Measurements from ENCODE around the gene DRAM2. TPM values are rescaled to one million over a fixed set of nuclear protein-coding genes. Genes with fewer than 3 reads are reported as not detected.
"Not testable (repeated sequence)": the region's sequence is repeated elsewhere in the genome, so short reads cannot be mapped to it uniquely, and the experiment has no call there.

The DRAM2 gene
- total RNA-seq, 2 experiments from 2014 or later, result 35.7 to 38.7 TPM

- H3K9me3 Mint-ChIP-seq, result peaks cover 6% of the 10 kb centered on the region
- Histone ChIP-seq H3K9me3 (ENCODE audit: control insufficient read depth in 1 of 2, insufficient read depth in 1 of 2, low read length in 2 of 2) (peaks cover 0 to 7% of the 10 kb centered on the region in 2 experiments), H3K4me3 (ENCODE audit: low read length) (no peak overlapping the region), H3K4me1 (ENCODE audit: insufficient read depth, low read length) (no peaks in the 10 kb centered on the region), H3K27ac (ENCODE audit: low read depth in 1 of 2, low read length in 2 of 2) (no peak overlapping the region), H3K27me3 (ENCODE audit: control insufficient read depth in 1 of 2, insufficient read depth in 2 of 2, low read length in 2 of 2) (peaks cover 0 to 8% of the 10 kb centered on the region in 2 experiments), H3K36me3 (ENCODE audit: insufficient read depth, low read length) (no peaks in the 10 kb centered on the region)
- H3K4me1 Mint-ChIP-seq (ENCODE audit: low read depth), result no peaks in the 10 kb centered on the region
- no peaks in the 10 kb centered on the region for H3K36me3 Mint-ChIP-seq (ENCODE audit: low read depth)
- CTCF ChIA-PET, result no interaction called here
- H3K4me3 Mint-ChIP-seq, result no peak overlapping the region
- POLR2A ChIA-PET, result no interaction called here
- no peak overlapping the region for H3K27ac Mint-ChIP-seq
- intact Hi-C loops (cut with DNase I, micrococcal nuclease), result no loop called here
- no peak for TF ChIP-seq CTCF (IDR thresholded peaks at IDR 0.05)
- no peak for ATAC-seq (ENCODE audit: poor library complexity)
- DNase-seq, result no peak
- H3K27me3 Mint-ChIP-seq, result peaks cover 34% of the 10 kb centered on the region
Observed at GRCh38 chr1:111082421-111083203, 57.3 kb downstream of the DRAM2 start.

GRCh38 chr1:111079329-111079728 lies 60.6 kb downstream of the DRAM2 start:
- H3K4me1 Mint-ChIP-seq (ENCODE audit: low read depth); H3K36me3 ChIP-seq (ENCODE audit: insufficient read depth, low read length); H3K9me3 Mint-ChIP-seq; DNase-seq; intact Hi-C loops (cut with DNase I, micrococcal nuclease); H3K4me3 ChIP-seq (ENCODE audit: low read length); ATAC-seq (ENCODE audit: poor library complexity); H3K36me3 Mint-ChIP-seq (ENCODE audit: low read depth); CTCF ChIA-PET; H3K27ac Mint-ChIP-seq; H3K9me3 ChIP-seq (ENCODE audit: control insufficient read depth in 1 of 2, insufficient read depth in 1 of 2, low read length in 2 of 2); H3K4me1 ChIP-seq (ENCODE audit: insufficient read depth, low read length); POLR2A ChIA-PET; H3K4me3 Mint-ChIP-seq; H3K27ac ChIP-seq (ENCODE audit: low read depth in 1 of 2, low read length in 2 of 2); H3K27me3 ChIP-seq (ENCODE audit: control insufficient read depth in 1 of 2, insufficient read depth in 2 of 2, low read length in 2 of 2): not testable (repeated sequence)
- H3K27me3 Mint-ChIP-seq, result peaks cover 21% of the 10 kb centered on the region

- intact Hi-C loops (cut with DNase I, micrococcal nuclease); H3K4me1 ChIP-seq (ENCODE audit: insufficient read depth, low read length); H3K9me3 ChIP-seq (ENCODE audit: control insufficient read depth in 1 of 2, insufficient read depth in 1 of 2, low read length in 2 of 2); H3K36me3 Mint-ChIP-seq (ENCODE audit: low read depth); H3K27ac Mint-ChIP-seq; H3K27me3 ChIP-seq (ENCODE audit: control insufficient read depth in 1 of 2, insufficient read depth in 2 of 2, low read length in 2 of 2); H3K36me3 ChIP-seq (ENCODE audit: insufficient read depth, low read length); CTCF ChIA-PET; H3K27me3 Mint-ChIP-seq; H3K4me3 ChIP-seq (ENCODE audit: low read length); H3K4me3 Mint-ChIP-seq; DNase-seq; POLR2A ChIA-PET; H3K4me1 Mint-ChIP-seq (ENCODE audit: low read depth); H3K9me3 Mint-ChIP-seq; ATAC-seq (ENCODE audit: poor library complexity); H3K27ac ChIP-seq (ENCODE audit: low read depth in 1 of 2, low read length in 2 of 2): not testable (repeated sequence)
Observed at GRCh38 chr1:111077312-111077711, 62.6 kb downstream of the DRAM2 start.

Other genes with a start within 250 kb of the DRAM2 start
- 1 to 10 TPM; 1.6 to 1.8 TPM for gene LRIF1, start 176.2 kb downstream of the DRAM2 start, total RNA-seq
- 10 to 100 TPM; 25.0 to 27.2 TPM for gene CEPT1, start 130 bp upstream of the DRAM2 start, total RNA-seq
- gene DENND2D, start 60.6 kb upstream of the DRAM2 start, total RNA-seq, result 10 to 100 TPM; 60.7 to 62.0 TPM
- 10 to 100 TPM; 13.9 to 15.7 TPM for gene CHI3L2, start 87.6 kb upstream of the DRAM2 start, total RNA-seq
- gene CHIA, start 150.8 kb upstream of the DRAM2 start, total RNA-seq, result not detected